ENCODE data around the gene METTL22.

GRCh38 chr16:8677481-8677880 lies 56.0 kb downstream of the METTL22 start:
- TF ChIP-seq EP300 (IDR thresholded peaks at IDR 0.05) = no peak
- TF ChIP-seq, protein P1, sequence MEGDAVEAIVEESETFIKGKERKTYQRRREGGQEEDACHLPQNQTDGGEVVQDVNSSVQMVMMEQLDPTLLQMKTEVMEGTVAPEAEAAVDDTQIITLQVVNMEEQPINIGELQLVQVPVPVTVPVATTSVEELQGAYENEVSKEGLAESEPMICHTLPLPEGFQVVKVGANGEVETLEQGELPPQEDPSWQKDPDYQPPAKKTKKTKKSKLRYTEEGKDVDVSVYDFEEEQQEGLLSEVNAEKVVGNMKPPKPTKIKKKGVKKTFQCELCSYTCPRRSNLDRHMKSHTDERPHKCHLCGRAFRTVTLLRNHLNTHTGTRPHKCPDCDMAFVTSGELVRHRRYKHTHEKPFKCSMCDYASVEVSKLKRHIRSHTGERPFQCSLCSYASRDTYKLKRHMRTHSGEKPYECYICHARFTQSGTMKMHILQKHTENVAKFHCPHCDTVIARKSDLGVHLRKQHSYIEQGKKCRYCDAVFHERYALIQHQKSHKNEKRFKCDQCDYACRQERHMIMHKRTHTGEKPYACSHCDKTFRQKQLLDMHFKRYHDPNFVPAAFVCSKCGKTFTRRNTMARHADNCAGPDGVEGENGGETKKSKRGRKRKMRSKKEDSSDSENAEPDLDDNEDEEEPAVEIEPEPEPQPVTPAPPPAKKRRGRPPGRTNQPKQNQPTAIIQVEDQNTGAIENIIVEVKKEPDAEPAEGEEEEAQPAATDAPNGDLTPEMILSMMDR (IDR thresholded peaks at IDR 0.05) = no peak
